Astrocyte of the cerebellum (primary cell): Measurements from ENCODE around the gene ZFYVE16.
"Not testable (repeated sequence)": the region's sequence is repeated elsewhere in the genome, so short reads cannot be mapped to it uniquely, and the experiment has no call there.

ENCODE experiments used
- DNase-seq: peaks from one replicate; pipeline ENCODE4 v3.0.0-alpha.2; 2011; ENCODE audit warnings: low read depth
- H3K4me3 ChIP-seq: 2 replicates; pipeline ENCODE4 v1.5.1; 2011; ENCODE audit warnings: mild to moderate bottlenecking, low read depth, low read length, moderate library complexity
- in situ Hi-C: cut with HindIII; loops from 2 replicates; pipeline ENCODE4 v1.10.0; 2017; ENCODE audit warnings: low sequenced_read_pairs
- TF ChIP-seq, protein P1 (sequence below): IDR thresholded peaks from 2 replicates; pipeline ENCODE4 v1.5.1; 2012; ENCODE audit warnings: low read length, low read depth, moderate library complexity, mild to moderate bottlenecking; ENCODE audit errors: missing control alignments

Gene ZFYVE16

DNA sequence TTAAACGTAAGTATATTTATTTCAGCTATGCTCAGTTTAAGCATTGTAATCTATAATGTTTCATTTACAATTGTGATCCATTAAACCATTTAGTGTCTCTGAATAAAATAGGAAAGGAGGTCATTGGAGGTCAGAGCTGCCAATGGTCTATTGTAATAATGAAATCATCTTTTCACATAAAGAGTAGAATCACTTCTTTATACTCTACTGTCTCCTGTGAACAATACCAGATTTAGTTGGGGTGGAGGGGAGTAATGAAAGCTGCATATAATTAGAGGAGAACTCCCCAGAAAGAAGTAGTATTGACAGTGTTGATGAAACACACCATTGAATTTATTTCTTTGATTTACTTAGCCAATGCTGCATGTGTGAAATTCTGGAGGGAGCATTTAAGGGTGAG lies 35.1 kb upstream of the ZFYVE16 start:
- H3K4me3 ChIP-seq = no peak overlapping the region
- in situ Hi-C loops = no loop called here

DNA sequence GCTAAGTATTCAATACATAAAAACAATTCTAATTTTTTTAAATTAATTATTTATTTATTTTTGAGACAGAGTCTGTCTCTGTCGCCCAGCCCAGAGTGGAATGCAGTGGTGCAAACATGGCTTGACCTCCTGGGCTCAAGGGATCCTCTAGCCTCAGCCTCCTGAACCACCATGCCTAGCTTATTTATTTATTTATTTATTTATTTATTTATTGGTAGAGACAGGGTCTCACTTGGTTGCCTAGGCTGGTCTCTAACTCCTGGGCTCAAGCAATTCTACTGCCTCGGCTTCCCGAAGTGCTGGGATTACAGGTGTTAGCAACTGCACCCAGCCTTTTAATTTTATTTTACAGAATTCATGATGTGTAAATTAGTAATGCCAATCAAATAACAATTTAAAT lies 33.7 kb upstream of the ZFYVE16 start:
- TF ChIP-seq, protein P1, sequence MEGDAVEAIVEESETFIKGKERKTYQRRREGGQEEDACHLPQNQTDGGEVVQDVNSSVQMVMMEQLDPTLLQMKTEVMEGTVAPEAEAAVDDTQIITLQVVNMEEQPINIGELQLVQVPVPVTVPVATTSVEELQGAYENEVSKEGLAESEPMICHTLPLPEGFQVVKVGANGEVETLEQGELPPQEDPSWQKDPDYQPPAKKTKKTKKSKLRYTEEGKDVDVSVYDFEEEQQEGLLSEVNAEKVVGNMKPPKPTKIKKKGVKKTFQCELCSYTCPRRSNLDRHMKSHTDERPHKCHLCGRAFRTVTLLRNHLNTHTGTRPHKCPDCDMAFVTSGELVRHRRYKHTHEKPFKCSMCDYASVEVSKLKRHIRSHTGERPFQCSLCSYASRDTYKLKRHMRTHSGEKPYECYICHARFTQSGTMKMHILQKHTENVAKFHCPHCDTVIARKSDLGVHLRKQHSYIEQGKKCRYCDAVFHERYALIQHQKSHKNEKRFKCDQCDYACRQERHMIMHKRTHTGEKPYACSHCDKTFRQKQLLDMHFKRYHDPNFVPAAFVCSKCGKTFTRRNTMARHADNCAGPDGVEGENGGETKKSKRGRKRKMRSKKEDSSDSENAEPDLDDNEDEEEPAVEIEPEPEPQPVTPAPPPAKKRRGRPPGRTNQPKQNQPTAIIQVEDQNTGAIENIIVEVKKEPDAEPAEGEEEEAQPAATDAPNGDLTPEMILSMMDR = no peak
- DNase-seq = no peak
- H3K4me3 ChIP-seq = no peak overlapping the region
- in situ Hi-C loops = no loop called here

More for the DNA sequence above, 35.1 kb upstream of the ZFYVE16 start:
- DNase-seq = no peak
- TF ChIP-seq, protein P1 = no peak

DNA sequence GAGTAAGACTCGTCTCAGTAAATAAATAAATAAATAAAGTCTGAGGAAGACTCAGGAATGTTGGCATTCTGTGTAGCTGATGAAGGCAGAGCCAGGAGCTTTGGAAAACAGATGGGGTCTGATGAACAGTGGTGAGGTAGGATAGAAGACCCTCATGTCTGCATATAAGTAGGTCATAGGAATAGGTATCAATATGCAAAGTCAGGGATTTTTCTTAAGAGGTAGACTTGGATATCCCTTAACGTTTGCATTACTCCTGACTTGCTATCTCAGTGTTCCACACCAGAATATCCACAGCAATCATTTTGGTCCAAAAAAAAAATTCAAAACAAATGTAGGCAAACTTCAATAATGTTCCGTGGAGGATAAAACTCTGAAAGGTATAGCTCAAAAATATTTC lies 31.3 kb upstream of the ZFYVE16 start:
- H3K4me3 ChIP-seq = no peak overlapping the region
- TF ChIP-seq, protein P1 = no peak
- no peak for DNase-seq
- in situ Hi-C loops = no loop called here

DNA sequence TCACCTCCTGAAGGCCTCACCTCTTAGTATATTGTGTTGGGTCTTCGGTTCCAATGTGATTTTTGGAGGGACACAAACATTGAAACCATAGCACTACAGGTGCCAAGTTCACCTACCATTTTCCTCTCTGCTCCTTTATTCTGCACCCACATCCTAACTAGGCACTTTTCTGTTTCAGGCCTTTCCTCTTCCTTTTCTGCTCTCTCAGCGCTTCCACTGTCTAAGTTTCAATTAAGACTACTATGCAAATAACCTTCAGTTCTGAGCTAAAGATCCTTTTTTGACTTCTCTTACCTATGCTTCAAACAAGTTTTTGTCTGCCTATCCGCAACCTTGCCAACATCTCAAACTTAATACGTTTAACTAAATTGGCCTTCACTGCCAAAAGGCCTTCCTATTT lies 25.4 kb upstream of the ZFYVE16 start:
- no peak for DNase-seq
- H3K4me3 ChIP-seq = no peak overlapping the region
- TF ChIP-seq, protein P1 = no peak
- in situ Hi-C loops = no loop called here

DNA sequence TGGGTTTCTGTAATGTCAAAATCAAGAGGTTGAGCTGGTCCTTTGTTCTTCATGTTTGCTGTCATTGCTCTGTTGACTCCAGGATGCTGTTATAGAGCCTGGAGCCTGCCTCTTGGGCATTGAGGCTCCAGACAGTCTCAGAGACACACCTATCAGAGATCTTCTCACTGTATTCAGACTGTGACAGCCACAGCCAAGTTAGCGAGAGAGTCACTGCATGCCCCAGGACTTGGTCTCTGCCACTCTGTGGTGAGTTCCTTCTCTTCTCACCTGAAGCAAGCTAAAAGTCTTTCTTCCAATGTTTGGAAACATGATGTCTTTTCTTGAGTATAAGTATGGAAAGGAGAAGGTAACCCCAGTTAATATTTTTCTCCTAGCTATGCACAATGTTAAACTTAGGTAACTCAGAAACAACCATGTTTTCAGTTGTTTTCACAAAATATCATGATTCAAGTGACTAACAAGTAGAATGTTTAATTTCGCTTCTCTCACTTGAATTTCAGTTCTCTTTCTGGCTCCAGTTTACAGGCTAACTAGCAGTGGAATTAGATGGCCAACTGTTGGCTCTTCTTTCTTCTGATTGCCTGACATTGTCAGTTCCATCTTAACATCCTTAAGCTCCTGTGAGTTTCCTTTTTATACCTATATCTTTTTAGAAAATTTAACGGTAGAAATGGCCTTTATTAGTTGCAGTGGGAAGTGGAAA lies 20.6 kb upstream of the ZFYVE16 start:
- no peak for DNase-seq
- in situ Hi-C loops = no loop called here
- TF ChIP-seq, protein P1 = no peak
- H3K4me3 ChIP-seq = no peak overlapping the region

DNA sequence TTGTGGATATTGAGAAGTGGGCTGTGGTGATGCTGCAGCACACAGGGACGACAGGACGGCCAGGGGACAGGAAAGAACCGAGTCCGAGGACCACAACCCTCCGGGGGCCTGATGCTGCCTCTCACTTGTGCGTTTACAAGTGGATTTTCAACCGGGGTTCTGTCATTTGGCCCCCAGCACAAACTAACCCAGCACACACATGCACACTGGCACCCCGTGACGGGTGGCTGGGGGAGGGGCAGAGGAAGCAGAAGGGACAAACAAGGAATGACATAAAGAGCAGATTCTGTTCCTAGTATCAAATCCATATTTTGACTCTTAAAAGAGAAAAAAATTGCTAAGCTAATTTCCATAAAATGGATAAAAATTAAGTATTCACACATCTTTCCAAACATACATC lies 18.3 kb upstream of the ZFYVE16 start:
- H3K4me3 ChIP-seq = no peak overlapping the region
- in situ Hi-C loops = no loop called here
- DNase-seq = no peak
- TF ChIP-seq, protein P1 = no peak

DNA sequence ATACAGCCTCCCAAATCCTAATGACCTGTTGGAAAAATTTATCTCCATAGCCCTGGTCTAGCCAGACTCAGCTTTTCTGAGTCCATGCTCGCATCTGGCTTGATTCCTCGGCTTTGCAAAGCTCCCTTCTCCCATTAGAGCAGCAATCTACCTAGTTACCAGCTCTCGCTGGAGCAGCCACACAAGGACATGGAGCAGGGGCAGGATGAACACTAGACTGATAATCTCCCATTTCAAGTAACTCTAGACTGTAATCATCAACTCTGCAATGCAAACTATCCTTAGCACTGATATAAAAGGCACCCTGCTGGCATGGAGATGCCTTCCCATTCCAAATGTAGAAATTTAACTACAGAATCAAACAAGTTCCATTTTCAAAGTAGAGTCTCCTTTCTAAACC lies 17.5 kb upstream of the ZFYVE16 start:
- DNase-seq, H3K4me3 ChIP-seq, in situ Hi-C loops: not testable (repeated sequence)

DNA sequence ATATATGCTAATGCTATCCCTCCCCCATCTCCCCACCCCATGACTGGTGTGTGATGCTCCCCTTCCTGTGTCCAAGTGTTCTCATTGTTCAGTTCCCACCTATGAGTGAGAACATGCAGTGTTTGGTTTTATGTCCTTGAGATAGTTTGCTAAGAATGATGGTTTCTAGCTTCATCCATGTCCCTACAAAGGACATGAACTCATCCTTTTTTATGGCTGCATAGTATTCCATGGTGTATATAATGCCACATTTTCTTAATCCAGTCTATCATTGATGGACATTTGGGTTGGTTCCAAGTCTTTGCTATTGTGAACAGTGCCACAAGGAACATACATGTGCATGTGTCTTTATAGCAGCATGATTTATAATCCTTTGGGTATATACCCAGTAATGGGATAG lies 16.6 kb upstream of the ZFYVE16 start:
- DNase-seq, in situ Hi-C loops, H3K4me3 ChIP-seq: not testable (repeated sequence)
